OCI-LY7 (cell line): Measurements from ENCODE around the gene CD69. TPM values are rescaled to one million over a fixed set of nuclear protein-coding genes. Genes with fewer than 3 reads are reported as not detected.
A peak's percentile ranks its signal among the peaks of the same experiment; 100 is the strongest.
"Not testable (repeated sequence)": the region's sequence is repeated elsewhere in the genome, so short reads cannot be mapped to it uniquely, and the experiment has no call there.

Experiments used
- BruUV-seq: library from RNA; stranded (reverse); fragments of 400-500 nt; replicated peaks from 2 replicates; lab custom pipeline; 2021; lab: Mats Ljungman, UMichigan
- CTCF ChIA-PET: fragments of 300-600 bp; sonication (Branson Sonifier 250); formaldehyde crosslinking; loops from one replicate; lab custom pipeline; 2022; ENCODE audit warnings: antibody characterized with exemption; ENCODE audit not compliant: unreplicated experiment; lab: Charles Lee
- POLR2A ChIA-PET: fragments of 300-600 bp; sonication (Branson Sonifier 250); formaldehyde crosslinking; loops from one replicate; lab custom pipeline; 2022; ENCODE audit warnings: antibody characterized with exemption; lab: Charles Lee
- DNase-seq: peaks from one replicate; pipeline ENCODE4 v3.0.0-alpha.2; 2015; ENCODE audit warnings: low spot score
- H2AFZ ChIP-seq: fragments of 200-600 bp; sonication (generic), shearing (Covaris generic); 2 replicates; pipeline ENCODE4 v1.6.1; 2014; ENCODE audit warnings: mild to moderate bottlenecking, antibody characterized with exemption, low read length, moderate library complexity
- H3K27ac ChIP-seq: fragments of 200-600 bp; sonication (generic); 2 replicates; pipeline ENCODE4 v1.5.1; 2014; ENCODE audit warnings: mixed run types, low read depth, mild to moderate bottlenecking, moderate library complexity, low read length, inconsistent platforms; ENCODE audit not compliant: poor library complexity, severe bottlenecking
- H3K36me3 ChIP-seq: fragments of 200-600 bp; sonication (generic); 2 replicates; pipeline ENCODE4 v1.6.1; 2014; ENCODE audit warnings: mild to moderate bottlenecking, antibody characterized with exemption, low read length, moderate library complexity, mixed read lengths; ENCODE audit not compliant: insufficient read depth
- H3K4me1 ChIP-seq: fragments of 200-600 bp; sonication (generic); 2 replicates; pipeline ENCODE4 v1.5.1; 2014; ENCODE audit warnings: mild to moderate bottlenecking, low read length; ENCODE audit not compliant: insufficient read depth, poor library complexity, severe bottlenecking
- H3K4me2 ChIP-seq: fragments of 200-600 bp; sonication (generic); 2 replicates; pipeline ENCODE4 v1.6.1; 2014; ENCODE audit warnings: mild to moderate bottlenecking, low read length
- H3K4me3 ChIP-seq: fragments of 200-600 bp; sonication (generic); 2 replicates; pipeline ENCODE4 v1.5.1; 2014; ENCODE audit warnings: mild to moderate bottlenecking, low read depth, low read length; ENCODE audit not compliant: poor library complexity, severe bottlenecking
- H3K79me2 ChIP-seq: fragments of 200-600 bp; sonication (generic); 2 replicates; pipeline ENCODE4 v1.6.1; 2016; ENCODE audit warnings: low read depth, mild to moderate bottlenecking, low read length, moderate library complexity, mixed read lengths; ENCODE audit not compliant: insufficient read depth
- H3K9me2 ChIP-seq: fragments of 200-600 bp; sonication (generic); 2 replicates; pipeline ENCODE4 v1.6.1; 2016; ENCODE audit warnings: mild to moderate bottlenecking, low read length, mixed read lengths; ENCODE audit not compliant: insufficient read depth
- H3K9me3 ChIP-seq: fragments of 200-600 bp; sonication (generic); 2 replicates; pipeline ENCODE4 v1.6.1; 2014; ENCODE audit warnings: mild to moderate bottlenecking, mixed run types, low read length, mixed read lengths
- H4K20me1 ChIP-seq: fragments of 200-600 bp; sonication (generic); 2 replicates; pipeline ENCODE4 v1.6.1; 2014; ENCODE audit warnings: mild to moderate bottlenecking, antibody characterized with exemption, low read length, moderate library complexity, mixed read lengths; ENCODE audit not compliant: insufficient read depth
- EZH2phosphoT487 ChIP-seq: fragments of 200-600 bp; sonication (generic); IDR thresholded peaks from 2 replicates; pipeline ENCODE4 v1.6.1; 2018; ENCODE audit warnings: low read depth, borderline replicate concordance, mild to moderate bottlenecking, mixed run types, antibody characterized with exemption, low read length, moderate library complexity, mixed read lengths
- intact Hi-C: fragments of 100-400 bp; cut with micrococcal nuclease; formaldehyde crosslinking; loops from one replicate; pipeline ENCODE4 v1.10.0; 2022; ENCODE audit not compliant: unreplicated experiment
- total RNA-seq, 2 experiments: library from RNA; depleted of rRNA in 1 of 2; stranded (reverse); fragments of >200 nt in 1 of 2; shearing (Covaris generic) in 1 of 2; gene quantifications; 2 replicates each; pipeline ENCODE4 v1.2.3, GENCODE V29; 2014 to 2022
- TF ChIP-seq, protein P1 (sequence below): fragments of 200-600 bp; sonication (generic); conservative IDR thresholded peaks from 2 replicates; pipeline ENCODE4 v1.5.1; 2014; ENCODE audit warnings: mild to moderate bottlenecking, antibody characterized with exemption, low read length, moderate library complexity, mixed read lengths

Gene CD69
- total RNA-seq, 2 experiments from 2014 or later: 10.3 to 12.3 TPM

DNA sequence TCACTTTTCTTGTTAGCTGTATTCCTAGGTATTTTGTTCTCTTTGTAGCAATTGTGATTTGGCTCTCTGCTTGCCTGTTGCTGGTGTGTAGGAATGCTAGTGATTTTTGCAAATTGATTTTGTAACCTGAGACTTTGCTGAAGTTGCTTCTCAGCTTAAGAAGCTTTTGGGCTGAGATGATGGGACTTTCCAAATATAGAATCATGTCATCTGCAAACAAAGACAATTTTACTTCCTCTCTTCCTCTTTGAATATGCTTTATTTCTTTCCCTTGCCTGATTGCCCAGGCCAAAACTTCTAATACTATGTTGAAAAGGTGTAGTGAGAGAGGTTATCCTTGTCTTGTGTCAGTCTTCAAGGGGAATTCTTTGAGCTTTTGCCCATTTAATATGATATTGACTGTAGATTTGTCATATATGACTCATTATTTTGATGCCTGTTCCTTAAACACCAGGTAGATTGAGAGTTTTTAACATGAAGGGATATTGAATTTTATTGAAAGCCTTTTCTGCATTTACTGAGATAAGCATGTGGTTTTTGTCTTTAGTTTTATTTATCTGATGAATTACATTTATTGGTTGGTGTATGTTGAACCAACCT is 54.5 kb downstream of the CD69 start:
- peak overlapping the region; percentile 6 for H3K4me2 ChIP-seq
- H3K4me3 ChIP-seq: no peak overlapping the region
- ChIA-PET CTCF (no interaction called here), POLR2A (interaction anchor here (0.9 to 2.9 kb wide), 4 partner anchors 11 to 58 kb away, joined by 3 to 10 read pairs (median 4); partner anchors contain the start of gene CLEC2D)
- TF ChIP-seq, protein P1, sequence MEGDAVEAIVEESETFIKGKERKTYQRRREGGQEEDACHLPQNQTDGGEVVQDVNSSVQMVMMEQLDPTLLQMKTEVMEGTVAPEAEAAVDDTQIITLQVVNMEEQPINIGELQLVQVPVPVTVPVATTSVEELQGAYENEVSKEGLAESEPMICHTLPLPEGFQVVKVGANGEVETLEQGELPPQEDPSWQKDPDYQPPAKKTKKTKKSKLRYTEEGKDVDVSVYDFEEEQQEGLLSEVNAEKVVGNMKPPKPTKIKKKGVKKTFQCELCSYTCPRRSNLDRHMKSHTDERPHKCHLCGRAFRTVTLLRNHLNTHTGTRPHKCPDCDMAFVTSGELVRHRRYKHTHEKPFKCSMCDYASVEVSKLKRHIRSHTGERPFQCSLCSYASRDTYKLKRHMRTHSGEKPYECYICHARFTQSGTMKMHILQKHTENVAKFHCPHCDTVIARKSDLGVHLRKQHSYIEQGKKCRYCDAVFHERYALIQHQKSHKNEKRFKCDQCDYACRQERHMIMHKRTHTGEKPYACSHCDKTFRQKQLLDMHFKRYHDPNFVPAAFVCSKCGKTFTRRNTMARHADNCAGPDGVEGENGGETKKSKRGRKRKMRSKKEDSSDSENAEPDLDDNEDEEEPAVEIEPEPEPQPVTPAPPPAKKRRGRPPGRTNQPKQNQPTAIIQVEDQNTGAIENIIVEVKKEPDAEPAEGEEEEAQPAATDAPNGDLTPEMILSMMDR: no peak
- TF ChIP-seq EZH2phosphoT487: no peak
- peaks cover 69% of the 10 kb centered on the region for H3K4me1 ChIP-seq
- BruUV-seq: no TSS peak
- H3K9me3 ChIP-seq: peaks cover 33% of the 10 kb centered on the region
- no peak for DNase-seq
- peaks cover 31% of the 10 kb centered on the region for H3K36me3 ChIP-seq
- intact Hi-C loops: loop anchor here (5.0 kb wide), 1 partner anchor 374 kb away; no protein-coding TSS in a partner anchor
- H3K9me2 ChIP-seq: no peaks in the 10 kb centered on the region
- peak overlapping the region; percentile 42 for H3K27ac ChIP-seq
- no peaks in the 10 kb centered on the region for H4K20me1 ChIP-seq
- no peaks in the 10 kb centered on the region for H3K79me2 ChIP-seq
- no peak overlapping the region for H2AFZ ChIP-seq

DNA sequence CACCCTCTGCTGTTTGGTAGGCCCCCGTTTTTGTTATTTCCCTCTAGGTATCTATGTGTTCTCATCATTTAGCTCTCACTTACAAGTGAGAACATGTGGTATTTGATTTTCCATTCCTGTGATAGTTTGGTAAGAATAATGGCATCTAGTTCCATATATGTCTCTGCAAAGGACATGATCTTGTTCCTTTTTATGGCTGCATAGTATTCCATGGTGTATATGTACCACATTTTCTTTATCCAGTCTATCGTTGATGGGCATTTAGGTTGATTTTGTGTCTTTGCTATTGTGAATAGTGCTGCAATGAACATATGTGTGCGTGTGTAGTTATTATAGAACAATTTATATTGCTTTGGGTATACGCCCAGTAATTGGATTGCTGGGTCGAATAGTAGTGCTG is 56.1 kb downstream of the CD69 start:
- H2AFZ ChIP-seq, H3K4me3 ChIP-seq, intact Hi-C loops, CTCF ChIA-PET, H3K79me2 ChIP-seq, BruUV-seq, DNase-seq, H4K20me1 ChIP-seq, H3K4me2 ChIP-seq, H3K9me2 ChIP-seq, H3K27ac ChIP-seq: not testable (repeated sequence)
- POLR2A ChIA-PET: interaction anchor here (0.6 to 1.6 kb wide), 3 partner anchors 11 to 83 kb away, joined by 3 to 4 read pairs (median 3); no protein-coding TSS in a partner anchor
- Histone ChIP-seq H3K36me3 (peaks cover 31% of the 10 kb centered on the region), H3K9me3 (peaks cover 33% of the 10 kb centered on the region), H3K4me1 (peaks cover 53% of the 10 kb centered on the region)

Other genes starting within 250 kb of the CD69 start
- gene KLRB1, start 153.0 kb downstream of the CD69 start, total RNA-seq (2014; rRNA removed; shearing (Covaris generic)): not detected in 2 replicates
- gene KLRB1, start 153.0 kb downstream of the CD69 start, total RNA-seq (2022): not detected in 2 replicates
- gene CLEC2D, start 91.2 kb downstream of the CD69 start, total RNA-seq (2014; rRNA removed; shearing (Covaris generic)): 56.9 and 59.6 TPM in 2 replicates
- gene CLEC2D, start 91.2 kb downstream of the CD69 start, total RNA-seq (2022): 146 and 177 TPM in 2 replicates
- 68.4 and 73.3 TPM in 2 replicates for gene CLECL1, start 27.8 kb downstream of the CD69 start, total RNA-seq (2014; rRNA removed; shearing (Covaris generic))
- gene CLECL1, start 27.8 kb downstream of the CD69 start, total RNA-seq (2022): 106 and 114 TPM in 2 replicates
- gene KLRF1, start 66.6 kb upstream of the CD69 start, total RNA-seq (2014; rRNA removed; shearing (Covaris generic)): not detected in 2 replicates
- gene KLRF1, start 66.6 kb upstream of the CD69 start, total RNA-seq (2022): 0.46 TPM in 1 of 2 replicates, not detected in the other
- gene CLEC2B, start 108.5 kb upstream of the CD69 start, total RNA-seq (2014; rRNA removed; shearing (Covaris generic)): 2.3 and 3.1 TPM in 2 replicates
- gene CLEC2B, start 108.5 kb upstream of the CD69 start, total RNA-seq (2022): 1.8 and 2.2 TPM in 2 replicates
- gene KLRF2, start 120.6 kb upstream of the CD69 start, total RNA-seq (2014; rRNA removed; shearing (Covaris generic)): not detected in 2 replicates
- not detected in 2 replicates for gene KLRF2, start 120.6 kb upstream of the CD69 start, total RNA-seq (2022)
- not detected in 2 replicates for gene CLEC2A, start 171.5 kb upstream of the CD69 start, total RNA-seq (2014; rRNA removed; shearing (Covaris generic))
- not detected in 2 replicates for gene CLEC2A, start 171.5 kb upstream of the CD69 start, total RNA-seq (2022)
- gene CLEC12A, start 210.5 kb upstream of the CD69 start, total RNA-seq (2014; rRNA removed; shearing (Covaris generic)): not detected in 2 replicates
- not detected in 2 replicates for gene CLEC12A, start 210.5 kb upstream of the CD69 start, total RNA-seq (2022)
- not detected in 2 replicates for gene CLEC1B, start 238.2 kb upstream of the CD69 start, total RNA-seq (2014; rRNA removed; shearing (Covaris generic))
- not detected in 2 replicates for gene CLEC1B, start 238.2 kb upstream of the CD69 start, total RNA-seq (2022)
- gene CLEC12B, start 249.7 kb upstream of the CD69 start, total RNA-seq (2014; rRNA removed; shearing (Covaris generic)): not detected in 2 replicates
- gene CLEC12B, start 249.7 kb upstream of the CD69 start, total RNA-seq (2022): not detected in 2 replicates